GM10266 (cell line): ENCODE measurements around the gene OXLD1.

Experiments used
- DNase-seq: peaks from one replicate; pipeline ENCODE4 v3.0.0; 2012; ENCODE audit errors: extremely low spot score
- CTCF ChIP-seq: IDR thresholded peaks from 2 replicates; pipeline ENCODE4 v1.5.1; 2012; ENCODE audit warnings: mild to moderate bottlenecking, low read depth; ENCODE audit not compliant: control insufficient read depth, insufficient read depth; ENCODE audit errors: missing control alignments

OXLD1 gene

GRCh38 chr17:81665205-81666091 lies 957 bp downstream of the OXLD1 start:
- TF ChIP-seq CTCF = no peak
- peak; percentile 67 for DNase-seq

GRCh38 chr17:81664051-81664470 lies 2.3 kb downstream of the OXLD1 start:
- DNase-seq = no peak
- TF ChIP-seq CTCF = no peak

- TF ChIP-seq CTCF = no peak
- DNase-seq = no peak
Observed at GRCh38 chr17:81662002-81662401, 4.4 kb downstream of the OXLD1 start.

GRCh38 chr17:81660441-81660840 lies 6.0 kb downstream of the OXLD1 start:
- no peak for DNase-seq
- no peak for TF ChIP-seq CTCF

GRCh38 chr17:81659038-81659437 lies 7.4 kb downstream of the OXLD1 start:
- DNase-seq = no peak
- TF ChIP-seq CTCF = no peak

GRCh38 chr17:81656835-81657234 lies 9.6 kb downstream of the OXLD1 start:
- no peak for DNase-seq
- TF ChIP-seq CTCF = no peak

- no peak for DNase-seq
- TF ChIP-seq CTCF = no peak
Observed at GRCh38 chr17:81656118-81656743, 10.2 kb downstream of the OXLD1 start, which contains the start of gene PDE6G. PDE6G (minus strand) TSS chr17:81656542; CDS start chr17:81653305, 3,237 bp downstream.
